ENCODE measurements around the gene DCUN1D2.

Gene DCUN1D2

DNA sequence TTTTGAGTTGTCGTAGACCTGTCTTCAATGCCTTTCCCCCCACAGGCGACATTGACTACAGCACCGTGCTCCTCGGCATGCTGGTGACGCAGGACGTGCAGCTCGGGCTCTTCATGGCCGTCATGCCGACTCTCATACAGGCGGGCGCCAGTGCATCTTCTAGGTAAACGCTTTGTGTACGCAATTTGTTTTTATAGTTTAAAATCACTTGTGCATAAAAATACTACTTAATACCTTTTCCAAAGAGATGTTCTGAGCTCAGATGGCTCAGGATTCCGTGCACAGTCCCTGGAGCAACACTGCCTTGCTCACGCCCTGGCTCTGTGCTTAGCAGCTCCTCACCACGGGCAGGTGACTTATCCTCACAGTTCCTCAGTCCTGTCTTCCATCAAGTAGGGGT is 30.1 kb upstream of the DCUN1D2 start:
- DNase-seq (ENCODE audit: low read depth, low spot score), result no peak
- ChIA-PET POLR2A (no interaction called here), CTCF (interaction anchor here (1.5 kb wide), 1 partner anchor 42 kb away, joined by 5 read pairs; no protein-coding TSS in a partner anchor)
- TF ChIP-seq CTCF (IDR thresholded peaks at IDR 0.05; ENCODE audit: insufficient read depth, low read length, missing control alignments), result no peak
- H3K4me3 ChIP-seq (ENCODE audit: low read depth, low read length), result no peak overlapping the region

GRCh38 chr13:113519556-113519955 is 29.0 kb upstream of the DCUN1D2 start:
- CTCF ChIA-PET, result no interaction called here
- H3K4me3 ChIP-seq (ENCODE audit: low read depth, low read length), result no peak overlapping the region
- DNase-seq (ENCODE audit: low read depth, low spot score), result no peak
- POLR2A ChIA-PET, result no interaction called here
- TF ChIP-seq CTCF (IDR thresholded peaks at IDR 0.05; ENCODE audit: insufficient read depth, low read length, missing control alignments), result no peak

GRCh38 chr13:113518076-113518803 is 27.7 kb upstream of the DCUN1D2 start:
- ChIA-PET POLR2A (no interaction called here), CTCF (no interaction called here)
- no peak for DNase-seq (ENCODE audit: low read depth, low spot score)
- no peak overlapping the region for H3K4me3 ChIP-seq (ENCODE audit: low read depth, low read length)
- TF ChIP-seq CTCF (IDR thresholded peaks at IDR 0.05; ENCODE audit: insufficient read depth, low read length, missing control alignments), result no peak

- CTCF ChIA-PET, result no interaction called here
- TF ChIP-seq CTCF (IDR thresholded peaks at IDR 0.05; ENCODE audit: insufficient read depth, low read length, missing control alignments), result no peak
- POLR2A ChIA-PET, result no interaction called here
- DNase-seq (ENCODE audit: low read depth, low spot score), result no peak
- no peak overlapping the region for H3K4me3 ChIP-seq (ENCODE audit: low read depth, low read length)
Measured at GRCh38 chr13:113514847-113515246, 24.3 kb upstream of the DCUN1D2 start.

DNA sequence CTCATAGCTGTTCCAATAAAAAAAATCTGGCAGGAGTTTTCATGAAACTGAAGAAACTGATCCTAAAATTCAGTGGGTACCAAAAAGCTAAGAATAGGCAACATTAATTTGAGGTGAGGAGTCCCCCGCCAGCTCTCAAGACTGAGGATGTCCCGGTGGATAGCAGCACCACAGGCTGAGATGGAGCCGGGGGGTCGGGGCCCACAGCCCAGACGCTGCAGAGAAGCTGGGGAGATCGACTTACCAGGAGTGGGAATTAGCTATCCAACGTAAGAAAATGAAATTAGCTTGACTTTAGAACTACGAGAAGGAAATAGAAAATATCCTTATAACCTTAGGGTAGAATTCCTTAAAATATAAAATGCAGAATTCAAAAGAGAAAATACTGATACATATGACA is 23.2 kb upstream of the DCUN1D2 start:
- ChIA-PET CTCF (no interaction called here), POLR2A (no interaction called here)
- DNase-seq (ENCODE audit: low read depth, low spot score), result no peak
- TF ChIP-seq CTCF (IDR thresholded peaks at IDR 0.05; ENCODE audit: insufficient read depth, low read length, missing control alignments), result no peak
- H3K4me3 ChIP-seq (ENCODE audit: low read depth, low read length), result no peak overlapping the region

- CTCF ChIA-PET, result no interaction called here
- TF ChIP-seq CTCF (IDR thresholded peaks at IDR 0.05; ENCODE audit: insufficient read depth, low read length, missing control alignments), result no peak
- DNase-seq (ENCODE audit: low read depth, low spot score), result no peak
- H3K4me3 ChIP-seq (ENCODE audit: low read depth, low read length), result no peak overlapping the region
- POLR2A ChIA-PET, result no interaction called here
Measured at GRCh38 chr13:113511361-113511760, 20.9 kb upstream of the DCUN1D2 start.
